Astrocyte (in vitro differentiated cells and primary cell): Measurements from ENCODE around the gene DCDC2C. TPM values are rescaled to one million over a fixed set of nuclear protein-coding genes. Genes with fewer than 3 reads are reported as not detected.

Experiments used
- DNase-seq: peaks from one replicate; pipeline ENCODE4 v3.0.0-alpha.2; 2010; ENCODE audit warnings: low read depth
- FAIRE-seq: peaks from 2 replicates; lab custom pipeline; 2011; peaks lifted over from hg19 to GRCh38; lab: Jason Lieb, UNC
- H2AFZ ChIP-seq: 2 replicates; pipeline ENCODE4 v1.6.0; 2012; ENCODE audit warnings: low read depth, low read length, inconsistent platforms
- H3K27ac ChIP-seq: 2 replicates; pipeline ENCODE4 v1.5.1; 2011; ENCODE audit warnings: low read depth, low read length, inconsistent platforms
- H3K27me3 ChIP-seq: 2 replicates; pipeline ENCODE4 v1.6.0; 2011; ENCODE audit warnings: low read length, inconsistent platforms; ENCODE audit not compliant: insufficient read depth
- H3K36me3 ChIP-seq: 2 replicates; pipeline ENCODE4 v1.5.1; 2011; ENCODE audit warnings: low read length, inconsistent platforms; ENCODE audit not compliant: insufficient read depth
- H3K4me1 ChIP-seq: 2 replicates; pipeline ENCODE4 v1.5.1; 2011; ENCODE audit warnings: low read length, inconsistent platforms; ENCODE audit not compliant: insufficient read depth
- H3K4me2 ChIP-seq: 2 replicates; pipeline ENCODE4 v1.6.0; 2012; ENCODE audit warnings: low read length, inconsistent platforms
- H3K4me3 ChIP-seq: 2 replicates; pipeline ENCODE4 v1.5.1; 2011; ENCODE audit warnings: low read depth, mild to moderate bottlenecking, low read length, inconsistent platforms; ENCODE audit not compliant: insufficient read depth
- H3K79me2 ChIP-seq: 2 replicates; pipeline ENCODE4 v1.6.0; 2012; ENCODE audit warnings: mild to moderate bottlenecking, low read length, inconsistent platforms; ENCODE audit not compliant: insufficient read depth
- H3K9ac ChIP-seq: 2 replicates; pipeline ENCODE4 v1.6.0; 2012; ENCODE audit warnings: mild to moderate bottlenecking, low read length, inconsistent platforms
- H3K9me3 ChIP-seq: 2 replicates; pipeline ENCODE4 v1.5.1; 2012; ENCODE audit warnings: low read depth, mild to moderate bottlenecking, low read length, inconsistent platforms; ENCODE audit not compliant: insufficient read depth
- H4K20me1 ChIP-seq: 2 replicates; pipeline ENCODE4 v1.6.0; 2012; ENCODE audit warnings: low read length, inconsistent platforms; ENCODE audit not compliant: insufficient read depth
- H3K27ac Mint-ChIP-seq: one replicate; pipeline ENCODE4 v1.8.0; 2021; ENCODE audit warnings: mild to moderate bottlenecking, mixed read lengths; ENCODE audit not compliant: unreplicated experiment
- H3K27me3 Mint-ChIP-seq: one replicate; pipeline ENCODE4 v1.8.0; 2021; ENCODE audit warnings: low read depth, mixed read lengths; ENCODE audit not compliant: unreplicated experiment
- H3K36me3 Mint-ChIP-seq: one replicate; pipeline ENCODE4 v1.8.0; 2021; ENCODE audit warnings: low read depth, mixed read lengths; ENCODE audit not compliant: unreplicated experiment
- H3K4me1 Mint-ChIP-seq: one replicate; pipeline ENCODE4 v1.8.0; 2021; ENCODE audit warnings: low read depth, mixed read lengths; ENCODE audit not compliant: unreplicated experiment
- H3K4me3 Mint-ChIP-seq: one replicate; pipeline ENCODE4 v1.8.0; 2021; ENCODE audit warnings: mild to moderate bottlenecking, moderate library complexity, mixed read lengths; ENCODE audit not compliant: unreplicated experiment
- H3K9me3 Mint-ChIP-seq: one replicate; pipeline ENCODE4 v1.8.0; 2021; ENCODE audit warnings: mild to moderate bottlenecking, mixed read lengths; ENCODE audit not compliant: unreplicated experiment
- EZH2 ChIP-seq: IDR thresholded peaks from 2 replicates; pipeline ENCODE4 v1.6.1; 2012; ENCODE audit warnings: mild to moderate bottlenecking, low read length, inconsistent platforms; ENCODE audit not compliant: insufficient read depth
- total RNA-seq: library from RNA; stranded (reverse); gene quantifications from 2 replicates; pipeline ENCODE4 v1.2.1, GENCODE V29; 2021
- TF ChIP-seq, protein P1 (sequence below): IDR thresholded peaks from 2 replicates; pipeline ENCODE4 v1.5.1; 2011; ENCODE audit warnings: low read depth, mild to moderate bottlenecking, inconsistent platforms, low read length, moderate library complexity; ENCODE audit not compliant: insufficient read depth

Gene DCDC2C
- total RNA-seq, 1 donor from 2014 or later = not detected

DNA sequence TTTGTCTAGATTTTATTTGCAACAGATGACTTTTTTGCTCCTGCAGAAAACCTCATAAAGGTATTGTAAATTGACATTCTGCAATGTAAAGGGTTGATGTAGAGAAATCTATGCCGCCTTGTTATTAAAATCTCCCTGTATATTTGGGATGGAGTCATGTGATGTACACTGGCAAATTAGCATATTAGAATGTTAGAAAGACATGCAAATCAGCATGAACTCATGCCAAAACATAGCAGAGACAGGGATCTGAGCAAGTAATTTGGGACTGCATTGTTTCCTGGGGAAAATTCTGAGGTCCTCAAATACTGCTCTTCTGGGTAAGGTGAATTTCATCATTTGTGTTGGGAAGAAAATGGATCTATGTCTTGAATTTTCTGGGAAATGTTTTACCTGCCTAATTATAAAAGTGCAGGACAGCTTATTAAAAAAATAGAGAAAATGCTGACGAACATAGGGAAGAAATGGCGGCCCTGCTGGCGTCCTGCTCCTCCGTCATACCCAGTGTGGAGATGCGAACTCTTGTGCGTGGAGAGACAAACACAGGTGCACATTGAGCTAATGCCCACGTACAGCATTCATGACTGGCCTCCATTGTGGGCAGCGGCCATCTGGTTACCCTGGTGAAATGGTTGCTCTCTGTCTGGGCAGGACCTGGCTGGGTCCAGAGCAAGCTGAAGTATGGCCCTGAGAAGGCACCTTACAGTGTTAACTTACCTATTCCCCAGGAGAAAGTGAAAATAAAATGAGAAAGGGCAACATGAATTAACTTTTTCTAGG is 29.1 kb upstream of the DCDC2C start:
- Histone ChIP-seq H3K4me2 (no peak overlapping the region), H3K27me3 (no peaks in the 10 kb centered on the region), H3K4me1 (no peaks in the 10 kb centered on the region), H4K20me1 (no peaks in the 10 kb centered on the region), H3K79me2 (no peaks in the 10 kb centered on the region), H3K27ac (no peak overlapping the region), H3K36me3 (no peaks in the 10 kb centered on the region), H3K9ac (no peak overlapping the region), H2AFZ (no peak overlapping the region), H3K4me3 (no peak overlapping the region), H3K9me3 (peaks cover 3% of the 10 kb centered on the region)
- Mint-ChIP-seq H3K36me3 (no peaks in the 10 kb centered on the region), H3K9me3 (peaks cover 5% of the 10 kb centered on the region), H3K27me3 (peaks cover 26% of the 10 kb centered on the region), H3K27ac (no peak overlapping the region), H3K4me1 (no peaks in the 10 kb centered on the region), H3K4me3 (no peak overlapping the region)
- TF ChIP-seq EZH2 = no peak
- TF ChIP-seq, protein P1, sequence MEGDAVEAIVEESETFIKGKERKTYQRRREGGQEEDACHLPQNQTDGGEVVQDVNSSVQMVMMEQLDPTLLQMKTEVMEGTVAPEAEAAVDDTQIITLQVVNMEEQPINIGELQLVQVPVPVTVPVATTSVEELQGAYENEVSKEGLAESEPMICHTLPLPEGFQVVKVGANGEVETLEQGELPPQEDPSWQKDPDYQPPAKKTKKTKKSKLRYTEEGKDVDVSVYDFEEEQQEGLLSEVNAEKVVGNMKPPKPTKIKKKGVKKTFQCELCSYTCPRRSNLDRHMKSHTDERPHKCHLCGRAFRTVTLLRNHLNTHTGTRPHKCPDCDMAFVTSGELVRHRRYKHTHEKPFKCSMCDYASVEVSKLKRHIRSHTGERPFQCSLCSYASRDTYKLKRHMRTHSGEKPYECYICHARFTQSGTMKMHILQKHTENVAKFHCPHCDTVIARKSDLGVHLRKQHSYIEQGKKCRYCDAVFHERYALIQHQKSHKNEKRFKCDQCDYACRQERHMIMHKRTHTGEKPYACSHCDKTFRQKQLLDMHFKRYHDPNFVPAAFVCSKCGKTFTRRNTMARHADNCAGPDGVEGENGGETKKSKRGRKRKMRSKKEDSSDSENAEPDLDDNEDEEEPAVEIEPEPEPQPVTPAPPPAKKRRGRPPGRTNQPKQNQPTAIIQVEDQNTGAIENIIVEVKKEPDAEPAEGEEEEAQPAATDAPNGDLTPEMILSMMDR = no peak
- DNase-seq (no peak), FAIRE-seq (no peak)

DNA sequence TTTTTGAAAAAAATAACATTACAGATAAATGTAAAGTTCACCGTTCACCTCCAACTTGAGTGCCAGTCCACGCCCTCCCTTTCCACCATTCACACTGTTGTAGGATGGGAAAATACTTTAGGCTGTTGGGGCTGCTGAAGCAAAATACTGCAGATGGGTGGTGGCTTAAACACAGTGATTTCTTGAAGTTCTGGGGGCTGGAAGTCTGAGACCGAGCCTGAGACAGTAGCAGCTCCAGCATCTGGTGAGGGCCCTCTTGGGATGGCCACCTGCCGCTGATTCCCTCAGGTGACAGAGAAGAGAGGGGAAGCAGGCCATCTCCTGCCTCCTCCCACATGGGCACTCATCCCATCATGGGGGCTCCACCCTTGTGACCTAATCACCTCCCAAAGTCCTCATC is 27.7 kb upstream of the DCDC2C start:
- H3K4me3 Mint-ChIP-seq = no peak overlapping the region
- H3K27ac ChIP-seq = no peak overlapping the region
- H3K9me3 Mint-ChIP-seq = peaks cover 5% of the 10 kb centered on the region
- H3K79me2 ChIP-seq = no peaks in the 10 kb centered on the region
- no peaks in the 10 kb centered on the region for H3K36me3 ChIP-seq
- H3K9me3 ChIP-seq = peaks cover 3% of the 10 kb centered on the region
- no peaks in the 10 kb centered on the region for H3K4me1 Mint-ChIP-seq
- DNase-seq = no peak
- H3K27me3 Mint-ChIP-seq = peaks cover 21% of the 10 kb centered on the region
- H3K4me3 ChIP-seq = no peak overlapping the region
- no peaks in the 10 kb centered on the region for H4K20me1 ChIP-seq
- FAIRE-seq = no peak
- H3K4me2 ChIP-seq = no peak overlapping the region
- no peak overlapping the region for H3K9ac ChIP-seq
- H3K4me1 ChIP-seq = no peaks in the 10 kb centered on the region
- no peak overlapping the region for H3K27ac Mint-ChIP-seq
- no peak for TF ChIP-seq EZH2
- TF ChIP-seq, protein P1 = no peak
- no peaks in the 10 kb centered on the region for H3K27me3 ChIP-seq
- H2AFZ ChIP-seq = no peak overlapping the region
- H3K36me3 Mint-ChIP-seq = no peaks in the 10 kb centered on the region

DNA sequence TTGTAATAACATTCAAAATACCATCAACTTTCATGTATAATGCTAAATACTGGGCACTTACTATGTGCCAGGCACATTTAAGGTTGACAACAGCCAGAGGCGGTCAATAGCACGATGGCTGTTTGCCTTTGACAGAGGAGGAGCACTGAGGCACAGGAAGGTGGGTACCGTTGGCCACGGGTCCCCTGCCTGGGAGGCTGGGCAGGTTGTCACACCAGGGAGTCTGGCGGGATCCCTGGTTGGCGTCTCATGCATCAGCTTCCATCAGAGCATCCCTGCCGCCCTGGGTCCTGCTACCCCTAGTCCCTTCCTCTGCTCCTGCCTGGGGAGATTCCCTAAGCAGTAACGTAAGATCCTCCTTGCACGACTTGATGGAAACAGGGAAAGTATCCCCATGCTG is 25.9 kb upstream of the DCDC2C start:
- H4K20me1 ChIP-seq = no peaks in the 10 kb centered on the region
- no peaks in the 10 kb centered on the region for H3K36me3 ChIP-seq
- H3K9ac ChIP-seq = no peak overlapping the region
- FAIRE-seq = no peak
- H3K4me1 ChIP-seq = no peaks in the 10 kb centered on the region
- H3K27ac ChIP-seq = no peak overlapping the region
- Mint-ChIP-seq H3K27ac (no peak overlapping the region), H3K27me3 (peaks cover 21% of the 10 kb centered on the region), H3K4me3 (no peak overlapping the region), H3K9me3 (peaks cover 5% of the 10 kb centered on the region), H3K36me3 (no peaks in the 10 kb centered on the region), H3K4me1 (no peaks in the 10 kb centered on the region)
- no peak for DNase-seq
- H2AFZ ChIP-seq = no peak overlapping the region
- TF ChIP-seq, protein P1 = no peak
- TF ChIP-seq EZH2 = no peak
- no peak overlapping the region for H3K4me2 ChIP-seq
- H3K9me3 ChIP-seq = peaks cover 3% of the 10 kb centered on the region
- no peak overlapping the region for H3K4me3 ChIP-seq
- H3K27me3 ChIP-seq = no peaks in the 10 kb centered on the region
- no peaks in the 10 kb centered on the region for H3K79me2 ChIP-seq
